HG02840 (cell line): ENCODE measurements around the gene CBLL2.
"Not testable (repeated sequence)": the region's sequence is repeated elsewhere in the genome, so short reads cannot be mapped to it uniquely, and the experiment has no call there.

Experiments
- ATAC-seq: cut with Tn5 transposase; IDR thresholded peaks from one replicate; pipeline ENCODE4 v1.9.1; 2021; ENCODE audit warnings: mild to moderate bottlenecking, moderate library complexity, moderate number of reproducible peaks; ENCODE audit not compliant: unreplicated experiment, low FRiP score

Gene CBLL2

GRCh38 chrX:22272613-22273012 is at the start of gene CBLL2:
Gene CBLL2 (plus strand): TSS chrX:22272913. CDS start chrX:22272992, 79 bp downstream.
- no peak for ATAC-seq

GRCh38 chrX:22234380-22234779 is 38.3 kb upstream of the CBLL2 start:
- no peak for ATAC-seq

GRCh38 chrX:22237479-22237878 is 35.2 kb upstream of the CBLL2 start:
- ATAC-seq, result no peak

GRCh38 chrX:22246620-22247019 is 26.1 kb upstream of the CBLL2 start:
- ATAC-seq, result no peak

GRCh38 chrX:22247169-22247568 is 25.5 kb upstream of the CBLL2 start:
- no peak for ATAC-seq

- ATAC-seq, result no peak
Observed at GRCh38 chrX:22248401-22248800, 24.3 kb upstream of the CBLL2 start.

GRCh38 chrX:22249371-22249770 is 23.3 kb upstream of the CBLL2 start:
- no peak for ATAC-seq

GRCh38 chrX:22268706-22269105 is 4.0 kb upstream of the CBLL2 start:
- ATAC-seq, result no peak

GRCh38 chrX:22273714-22274317 is 1.1 kb downstream of the CBLL2 start:
- ATAC-seq, result no peak

- no peak for ATAC-seq
Observed at GRCh38 chrX:22276781-22277180, 4.1 kb downstream of the CBLL2 start.

GRCh38 chrX:22278375-22278774 is 5.7 kb downstream of the CBLL2 start:
- no peak for ATAC-seq

GRCh38 chrX:22289209-22289608 is 16.5 kb downstream of the CBLL2 start:
- not testable (repeated sequence) for ATAC-seq

- ATAC-seq, result no peak
Observed at GRCh38 chrX:22296871-22297270, 24.2 kb downstream of the CBLL2 start.

GRCh38 chrX:22300130-22300529 is 27.4 kb downstream of the CBLL2 start:
- ATAC-seq, result no peak

- ATAC-seq, result no peak
Observed at GRCh38 chrX:22310779-22311178, 38.1 kb downstream of the CBLL2 start.

GRCh38 chrX:22313766-22314165 is 41.1 kb downstream of the CBLL2 start:
- no peak for ATAC-seq

GRCh38 chrX:22314211-22314610 is 41.5 kb downstream of the CBLL2 start:
- ATAC-seq, result no peak

GRCh38 chrX:22314692-22315091 is 42.0 kb downstream of the CBLL2 start:
- no peak for ATAC-seq

- no peak for ATAC-seq
Observed at GRCh38 chrX:22315151-22315550, 42.4 kb downstream of the CBLL2 start.

GRCh38 chrX:22320236-22320873 is 47.6 kb downstream of the CBLL2 start:
- ATAC-seq, result no peak

GRCh38 chrX:22323541-22323940 is 50.8 kb downstream of the CBLL2 start:
- no peak for ATAC-seq
